Adipocyte (in vitro differentiated cells): ENCODE results near the gene CCDC80.
"Not testable (repeated sequence)": the region's sequence is repeated elsewhere in the genome, so short reads cannot be mapped to it uniquely, and the experiment has no call there.

Source experiments
- DNase-seq: peaks from one replicate; pipeline ENCODE4 v3.0.0-alpha.2; 2015; ENCODE audit warnings: low read depth
- H3K27me3 ChIP-seq: replicated peaks from 2 replicates; pipeline ENCODE4 v1.7.0; 2013; ENCODE audit warnings: mild to moderate bottlenecking, low read length, moderate library complexity; ENCODE audit not compliant: control insufficient read depth, insufficient read depth
- H3K36me3 ChIP-seq: 2 replicates; pipeline ENCODE4 v1.7.0; 2013; ENCODE audit warnings: low read length, mild to moderate bottlenecking, moderate library complexity; ENCODE audit not compliant: control insufficient read depth, insufficient read depth, severe bottlenecking
- H3K4me1 ChIP-seq: 2 replicates; pipeline ENCODE4 v1.7.0; 2013; ENCODE audit warnings: mild to moderate bottlenecking, low read length, moderate library complexity; ENCODE audit not compliant: control insufficient read depth, insufficient read depth
- H3K4me3 ChIP-seq: 2 replicates; pipeline ENCODE4 v1.7.0; 2013; ENCODE audit warnings: mild to moderate bottlenecking, low read length, moderate library complexity
- H3K9ac ChIP-seq: 2 replicates; pipeline ENCODE4 v1.7.0; 2013; ENCODE audit warnings: mild to moderate bottlenecking, low read length, moderate library complexity
- H3K9me3 ChIP-seq: 2 replicates; pipeline ENCODE4 v1.7.0; 2013; ENCODE audit warnings: mild to moderate bottlenecking, low read length, moderate library complexity; ENCODE audit not compliant: control insufficient read depth

Gene CCDC80

DNA sequence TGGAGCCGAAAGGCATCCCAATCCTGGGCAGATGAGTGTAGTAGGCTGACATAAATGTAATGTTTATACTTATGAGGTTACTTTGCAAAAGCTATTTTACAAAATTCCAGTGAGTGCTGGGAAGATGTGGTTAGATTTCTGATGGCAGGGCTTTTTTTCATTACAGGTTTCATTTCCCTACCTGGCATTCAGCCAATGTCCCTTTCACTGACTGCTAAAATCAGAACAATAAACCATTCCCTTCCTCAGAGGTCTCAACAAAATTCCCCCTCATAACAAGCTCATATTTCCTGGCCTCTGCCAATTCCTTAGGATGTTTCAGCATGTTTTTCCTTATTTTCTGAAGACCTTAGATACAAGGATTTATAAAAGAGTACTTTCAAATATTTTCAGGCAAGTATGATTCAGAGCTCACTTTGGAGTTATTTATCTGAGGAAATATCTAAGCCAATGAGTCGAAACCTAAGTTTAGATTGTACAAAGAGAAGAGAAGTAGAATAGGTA, 40.9 kb upstream of the CCDC80 start:
- no peaks in the 10 kb centered on the region for H3K9me3 ChIP-seq

DNA sequence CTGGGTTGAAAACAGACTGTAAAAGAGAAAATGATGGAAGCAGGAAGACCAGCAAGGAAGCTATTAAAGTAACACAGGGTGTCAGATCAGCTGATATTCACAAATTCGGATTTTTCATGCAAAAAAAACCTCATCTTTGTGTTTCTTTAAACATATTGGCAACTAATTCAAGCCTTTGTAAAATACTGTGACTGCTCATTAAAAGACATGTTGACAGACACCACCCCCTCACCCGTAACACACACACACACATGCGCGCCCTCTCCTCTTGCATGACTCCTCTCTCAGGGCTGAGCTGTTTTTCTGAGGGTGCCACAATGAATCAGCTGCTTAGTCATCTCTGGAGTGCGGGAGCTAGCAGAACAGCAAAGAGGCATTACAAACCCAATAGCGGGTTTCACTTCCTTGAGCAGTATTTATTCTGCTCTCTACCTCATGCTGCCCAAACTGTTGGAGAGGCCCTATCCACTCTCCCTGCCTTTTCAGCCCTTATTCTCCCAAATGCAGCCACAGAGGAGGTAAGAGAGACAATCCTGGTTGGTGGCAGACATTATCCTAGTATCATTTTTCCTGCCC, 35.8 kb upstream of the CCDC80 start:
- Histone ChIP-seq H3K9ac (peak overlapping the region; percentile 84), H3K27me3 (no peaks in the 10 kb centered on the region), H3K4me3 (peak overlapping the region; percentile 72), H3K36me3 (no peaks in the 10 kb centered on the region), H3K4me1 (peaks cover 44% of the 10 kb centered on the region), H3K9me3 (no peaks in the 10 kb centered on the region)
- peak; percentile 95 for DNase-seq

More for the DNA sequence above, 40.9 kb upstream of the CCDC80 start:
- Histone ChIP-seq H3K4me1 (peaks cover 34% of the 10 kb centered on the region), H3K27me3 (no peaks in the 10 kb centered on the region), H3K4me3 (no peak overlapping the region), H3K36me3 (no peaks in the 10 kb centered on the region), H3K9ac (no peak overlapping the region)
- peak; percentile 60 for DNase-seq

DNA sequence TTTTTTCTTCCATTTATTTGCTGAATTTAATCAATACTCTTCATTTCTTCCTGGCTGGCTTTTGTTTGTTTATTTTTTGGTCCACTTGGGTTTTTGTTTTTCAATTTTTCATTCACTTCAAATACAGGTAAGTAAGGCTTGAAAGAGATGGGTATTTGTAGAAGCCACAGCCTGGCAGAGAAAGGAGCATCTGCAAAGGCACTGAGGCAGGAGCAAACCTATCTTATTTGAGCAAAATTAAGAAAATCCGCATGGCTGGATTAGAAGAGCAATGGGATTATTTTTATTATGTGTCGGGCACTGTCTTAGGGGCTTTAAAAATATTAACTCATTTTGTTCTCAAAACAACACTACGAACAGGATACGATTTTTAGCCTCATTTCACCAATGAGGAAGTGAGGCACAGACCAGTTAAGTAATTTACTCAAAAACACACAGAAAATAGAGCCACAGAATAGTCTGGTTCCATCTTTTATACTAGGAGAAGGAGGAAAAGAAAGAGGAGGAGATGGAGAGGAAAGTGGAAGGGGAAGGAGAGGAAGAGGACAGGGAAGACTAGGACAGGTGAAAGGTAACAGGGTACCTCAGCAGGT, 35.1 kb upstream of the CCDC80 start:
- H3K4me3 ChIP-seq, result peak overlapping the region; percentile 72
- no peaks in the 10 kb centered on the region for H3K27me3 ChIP-seq
- H3K36me3 ChIP-seq, result no peaks in the 10 kb centered on the region
- H3K4me1 ChIP-seq, result peaks cover 48% of the 10 kb centered on the region
- peak overlapping the region; percentile 84 for H3K9ac ChIP-seq
- no peaks in the 10 kb centered on the region for H3K9me3 ChIP-seq
- DNase-seq, result no peak

DNA sequence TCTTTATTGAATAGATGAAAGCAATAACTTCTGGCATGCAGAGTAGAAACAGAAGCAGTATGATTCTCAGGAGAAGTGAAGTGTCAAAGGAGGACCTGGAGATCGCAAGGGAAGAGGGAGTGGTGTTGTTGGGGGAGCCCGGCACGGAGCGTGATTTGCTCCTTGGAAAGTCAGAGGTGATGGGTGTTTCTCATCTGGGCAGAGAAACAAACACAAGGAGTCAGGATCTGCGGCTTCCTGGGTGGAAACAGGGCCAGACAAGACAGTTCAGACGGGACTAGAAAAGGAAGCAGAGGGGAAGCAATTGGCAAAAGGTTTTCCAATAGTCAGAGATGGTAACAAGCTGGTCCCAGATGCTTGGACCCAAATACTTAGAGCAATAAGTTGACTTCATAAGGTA, 34.4 kb upstream of the CCDC80 start:
- Histone ChIP-seq H3K9ac (no peak overlapping the region), H3K36me3 (no peaks in the 10 kb centered on the region), H3K27me3 (no peaks in the 10 kb centered on the region), H3K4me3 (no peak overlapping the region), H3K4me1 (peaks cover 48% of the 10 kb centered on the region), H3K9me3 (no peaks in the 10 kb centered on the region)
- no peak for DNase-seq

DNA sequence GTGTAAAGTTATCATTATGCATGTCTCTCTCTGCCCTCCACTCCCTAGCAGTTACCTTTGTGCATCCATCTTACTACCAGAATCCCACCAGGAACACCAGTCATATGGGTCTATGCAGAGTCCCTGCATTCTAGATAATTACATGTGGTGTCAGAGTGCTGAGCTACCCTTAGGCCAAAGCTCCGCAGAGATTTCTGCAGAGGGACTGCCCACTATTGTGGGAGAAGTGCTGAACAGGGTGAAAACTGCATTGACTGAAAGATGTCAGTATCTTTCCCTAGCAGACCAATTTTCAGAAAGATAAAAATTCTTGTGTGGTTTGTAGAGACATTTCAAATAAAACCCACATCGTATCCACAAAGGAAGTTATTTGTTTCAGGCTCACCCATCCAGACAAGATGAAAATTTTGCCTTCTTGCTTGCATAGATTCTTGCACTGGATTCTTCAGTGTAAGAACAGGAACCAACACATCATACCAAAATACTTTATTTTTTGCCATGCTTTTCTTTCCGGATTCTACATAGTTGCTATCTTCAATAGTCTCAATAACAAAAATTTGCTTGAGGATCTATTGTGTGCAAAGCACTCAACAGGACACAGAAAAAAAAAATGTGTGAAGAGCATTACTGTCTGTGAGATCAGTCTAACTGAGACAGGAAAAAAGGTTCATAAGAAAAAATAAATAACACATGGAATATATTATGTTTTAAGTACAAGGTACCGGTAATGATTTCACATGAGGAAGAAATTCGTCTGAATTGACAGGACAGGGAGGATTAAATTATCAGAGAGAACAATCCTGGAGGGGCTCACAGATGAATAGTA, 32.0 kb upstream of the CCDC80 start:
- Histone ChIP-seq H3K27me3 (no peaks in the 10 kb centered on the region), H3K9ac (peak overlapping the region; percentile 40), H3K9me3 (no peaks in the 10 kb centered on the region), H3K4me3 (no peak overlapping the region), H3K36me3 (no peaks in the 10 kb centered on the region), H3K4me1 (peaks cover 45% of the 10 kb centered on the region)
- DNase-seq, result no peak

DNA sequence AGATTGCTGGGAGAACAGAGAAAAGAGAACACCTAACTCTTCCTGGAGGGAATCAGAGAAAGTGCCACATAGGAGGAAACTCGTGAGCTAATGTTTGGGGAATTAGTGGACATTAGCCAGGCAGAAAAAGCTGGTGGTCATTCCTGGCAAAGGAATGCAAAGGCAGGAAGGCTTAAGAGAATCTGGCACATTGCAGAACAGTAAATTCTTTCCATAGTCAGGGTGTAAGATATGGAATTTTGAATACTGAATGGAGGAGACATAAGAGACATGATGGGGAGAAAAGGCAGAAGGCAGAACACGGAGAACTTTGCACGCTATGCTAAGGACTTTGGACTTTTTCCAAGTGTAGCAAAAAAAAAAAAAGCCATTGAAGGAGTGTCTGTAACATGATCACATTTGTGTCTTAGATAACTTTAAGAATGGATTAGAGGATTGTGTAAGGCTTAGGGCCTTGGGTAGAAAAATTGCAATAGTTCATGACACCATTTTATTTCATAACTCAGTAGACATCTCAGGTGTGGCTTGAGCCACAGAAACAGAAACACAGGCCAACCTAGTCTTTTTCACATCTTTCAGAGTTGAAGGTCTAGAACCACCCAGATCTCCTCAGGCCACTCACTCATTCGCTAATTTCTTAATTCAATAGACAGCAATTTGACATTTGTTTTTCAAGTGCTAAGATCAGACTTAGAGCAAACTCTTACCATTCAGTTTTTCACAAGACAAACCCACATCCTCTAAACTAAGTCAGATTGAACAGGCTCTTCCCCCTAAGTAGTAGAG, 31.2 kb upstream of the CCDC80 start:
- peak overlapping the region; percentile 22 for H3K4me3 ChIP-seq
- H3K36me3 ChIP-seq, result no peaks in the 10 kb centered on the region
- peak; percentile 91 for DNase-seq
- H3K9ac ChIP-seq, result peak overlapping the region; percentile 69
- no peaks in the 10 kb centered on the region for H3K27me3 ChIP-seq
- no peaks in the 10 kb centered on the region for H3K9me3 ChIP-seq
- peaks cover 37% of the 10 kb centered on the region for H3K4me1 ChIP-seq

DNA sequence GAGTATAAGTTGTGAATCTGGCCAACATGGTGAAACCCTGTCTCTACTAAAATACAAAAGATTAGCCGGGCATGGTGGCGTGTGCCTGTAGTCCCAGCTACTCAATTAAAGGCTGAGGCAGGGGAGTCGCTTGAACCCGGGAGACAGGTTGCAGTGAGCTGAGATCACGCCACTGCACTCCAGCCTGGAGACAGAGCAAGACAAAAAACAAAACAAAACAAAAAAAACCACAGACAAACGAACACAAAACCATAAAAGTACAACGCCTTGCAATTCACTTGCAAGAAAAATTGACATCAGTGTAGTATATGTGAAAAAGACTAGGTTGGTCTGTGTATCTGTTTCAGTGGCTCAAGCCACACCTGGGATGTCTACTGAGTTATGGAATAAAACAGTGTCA, 29.9 kb upstream of the CCDC80 start:
- Histone ChIP-seq H3K4me1 (peaks cover 27% of the 10 kb centered on the region), H3K4me3 (no peak overlapping the region), H3K9me3 (no peaks in the 10 kb centered on the region), H3K27me3 (no peaks in the 10 kb centered on the region), H3K9ac (no peak overlapping the region), H3K36me3 (no peaks in the 10 kb centered on the region)
- DNase-seq, result no peak

DNA sequence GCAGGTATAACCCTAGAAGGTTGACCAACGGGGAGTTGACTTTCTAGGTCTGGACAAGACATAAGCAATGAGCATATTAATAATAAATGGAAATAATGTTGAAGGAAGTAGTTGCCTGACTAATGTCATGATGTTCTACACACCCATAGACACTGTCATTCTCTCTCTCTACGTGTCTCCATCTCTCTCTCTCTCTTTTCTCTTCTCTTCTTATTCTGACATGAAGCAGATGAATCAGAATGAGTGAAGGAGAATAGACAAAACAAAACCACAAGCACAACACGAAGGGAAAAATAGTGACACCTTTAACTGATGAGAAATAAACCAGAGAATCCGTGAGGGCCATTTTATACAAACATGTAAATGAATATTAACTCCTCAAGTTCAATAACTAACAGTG, 26.7 kb upstream of the CCDC80 start:
- no peak overlapping the region for H3K9ac ChIP-seq

DNA sequence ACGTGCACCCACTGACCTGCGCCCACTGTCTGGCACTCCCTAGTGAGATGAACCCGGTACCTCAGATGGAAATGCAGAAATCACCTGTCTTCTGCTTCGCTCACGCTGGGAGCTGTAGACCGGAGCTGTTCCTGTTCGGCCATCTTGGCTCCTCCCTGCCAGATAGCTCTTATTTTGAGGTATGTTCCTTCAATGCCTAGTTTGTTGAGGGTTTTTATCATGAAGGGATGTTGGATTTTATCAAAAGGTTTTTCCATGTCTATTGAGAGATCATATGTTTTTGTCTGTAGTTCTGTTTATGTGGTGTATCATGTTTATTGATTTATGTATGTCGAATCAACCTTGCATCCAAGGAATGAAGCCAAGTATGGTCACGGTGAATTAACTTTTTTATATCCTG, 24.1 kb upstream of the CCDC80 start:
- H3K9me3 ChIP-seq, H3K36me3 ChIP-seq, H3K9ac ChIP-seq, DNase-seq, H3K27me3 ChIP-seq, H3K4me1 ChIP-seq, H3K4me3 ChIP-seq: not testable (repeated sequence)

More for the DNA sequence above, 26.7 kb upstream of the CCDC80 start:
- Histone ChIP-seq H3K4me1 (peaks cover 14% of the 10 kb centered on the region), H3K27me3 (no peaks in the 10 kb centered on the region), H3K4me3 (no peak overlapping the region), H3K36me3 (no peaks in the 10 kb centered on the region), H3K9me3 (no peaks in the 10 kb centered on the region)
- DNase-seq, result no peak

DNA sequence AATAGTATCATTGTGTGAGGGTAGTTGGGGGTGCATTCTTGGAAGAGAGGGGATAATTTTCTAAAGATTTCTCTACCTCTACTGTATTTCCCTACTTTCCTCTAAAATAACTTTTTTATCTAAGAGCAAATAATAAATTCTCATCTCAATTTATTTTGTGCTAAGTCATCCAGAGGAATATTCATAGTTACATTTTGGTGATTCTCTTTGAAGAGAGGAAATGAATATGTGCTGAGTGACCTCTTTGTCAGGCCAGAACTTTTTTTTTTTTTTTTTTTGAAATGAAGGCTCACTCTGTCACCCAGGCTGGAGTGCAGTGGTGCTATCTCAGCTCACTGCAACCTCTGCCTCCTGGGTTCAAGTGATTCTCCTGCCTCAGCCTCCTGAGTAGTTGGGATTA, 15.1 kb upstream of the CCDC80 start:
- DNase-seq, result no peak
- H3K9ac ChIP-seq, result peak overlapping the region; percentile 86
- H3K4me3 ChIP-seq, result no peak overlapping the region

DNA sequence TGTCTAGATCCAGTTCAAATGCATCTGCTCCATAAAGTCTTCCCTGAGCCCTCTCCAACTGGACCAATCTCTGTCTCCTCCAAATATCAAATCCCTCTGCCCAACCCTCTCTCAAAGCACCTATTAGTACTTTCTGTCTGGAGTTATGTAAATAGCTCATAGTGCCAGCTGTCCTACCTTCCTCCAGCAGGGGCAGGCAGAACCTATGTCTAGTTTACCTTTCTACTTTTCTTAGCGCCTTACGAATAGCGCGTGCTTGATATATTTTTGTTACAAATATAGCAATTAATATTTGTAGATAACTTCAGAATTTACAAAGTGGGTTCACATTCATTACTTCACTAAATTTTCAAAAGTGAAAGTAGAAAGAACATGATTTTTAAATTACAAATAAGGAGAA, 14.0 kb upstream of the CCDC80 start:
- Histone ChIP-seq H3K27me3 (no peaks in the 10 kb centered on the region), H3K9me3 (no peaks in the 10 kb centered on the region), H3K4me3 (peak overlapping the region; percentile 55), H3K9ac (peak overlapping the region; percentile 86), H3K36me3 (no peaks in the 10 kb centered on the region), H3K4me1 (peaks cover 50% of the 10 kb centered on the region)
- no peak for DNase-seq

More for the DNA sequence above, 15.1 kb upstream of the CCDC80 start:
- no peaks in the 10 kb centered on the region for H3K9me3 ChIP-seq
- peaks cover 40% of the 10 kb centered on the region for H3K4me1 ChIP-seq
- H3K27me3 ChIP-seq, result no peaks in the 10 kb centered on the region
- H3K36me3 ChIP-seq, result no peaks in the 10 kb centered on the region
